HUES48 (cell line): ENCODE data around the gene NLRC3.
"Not testable (repeated sequence)": the region's sequence is repeated elsewhere in the genome, so short reads cannot be mapped to it uniquely, and the experiment has no call there.

Experiments
- H3K27ac ChIP-seq: one replicate; pipeline ENCODE4 v1.7.0; 2013; ENCODE audit warnings: low read depth, low read length, inconsistent platforms
- H3K27me3 ChIP-seq: 2 replicates; pipeline ENCODE4 v1.6.1; 2013; ENCODE audit warnings: mild to moderate bottlenecking, low read length; ENCODE audit not compliant: control insufficient read depth, insufficient read depth
- H3K36me3 ChIP-seq: 2 replicates; pipeline ENCODE4 v1.6.1; 2013; ENCODE audit warnings: low read length; ENCODE audit not compliant: control insufficient read depth, insufficient read depth
- H3K4me1 ChIP-seq: 2 replicates; pipeline ENCODE4 v1.6.1; 2013; ENCODE audit warnings: mild to moderate bottlenecking, low read length; ENCODE audit not compliant: control insufficient read depth, insufficient read depth
- H3K4me3 ChIP-seq: 2 replicates; pipeline ENCODE4 v1.5.1; 2013; ENCODE audit warnings: mild to moderate bottlenecking, low read depth, low read length
- H3K9ac ChIP-seq: 2 replicates; pipeline ENCODE4 v1.6.1; 2013; ENCODE audit warnings: mild to moderate bottlenecking, low read depth, low read length, moderate library complexity
- H3K9me3 ChIP-seq: 2 replicates; pipeline ENCODE4 v1.6.1; 2013; ENCODE audit warnings: low read length; ENCODE audit not compliant: control insufficient read depth, insufficient read depth

Gene NLRC3

DNA sequence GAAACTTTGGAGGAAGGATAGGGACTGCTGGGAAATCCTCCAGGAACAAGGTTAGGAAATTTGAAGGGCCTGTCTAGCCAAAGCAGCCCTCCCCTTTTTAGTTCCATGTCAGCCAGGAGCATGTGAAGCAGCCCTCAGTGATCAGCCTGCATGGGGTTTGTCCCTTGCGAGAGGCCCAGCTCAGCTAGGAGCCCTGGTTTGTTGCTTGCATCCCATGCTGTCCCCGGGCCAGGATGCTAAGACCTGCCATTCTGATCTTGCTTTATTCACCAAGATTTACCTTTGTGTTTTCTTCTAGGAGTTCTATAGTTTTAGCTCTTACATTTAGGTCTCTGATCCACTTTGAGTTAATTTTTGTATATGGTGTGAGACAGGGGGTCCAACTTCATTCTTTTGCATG is 48.8 kb downstream of the NLRC3 start:
- H3K9ac ChIP-seq, result no peak overlapping the region
- H3K4me3 ChIP-seq, result no peak overlapping the region
- H3K9me3 ChIP-seq, result no peaks in the 10 kb centered on the region; the same call in 1 of the 2 replicates
- H3K27ac ChIP-seq, result no peak overlapping the region
- no peaks in the 10 kb centered on the region for H3K27me3 ChIP-seq
- H3K36me3 ChIP-seq, result peaks cover 53% of the 10 kb centered on the region
- H3K4me1 ChIP-seq, result no peaks in the 10 kb centered on the region

DNA sequence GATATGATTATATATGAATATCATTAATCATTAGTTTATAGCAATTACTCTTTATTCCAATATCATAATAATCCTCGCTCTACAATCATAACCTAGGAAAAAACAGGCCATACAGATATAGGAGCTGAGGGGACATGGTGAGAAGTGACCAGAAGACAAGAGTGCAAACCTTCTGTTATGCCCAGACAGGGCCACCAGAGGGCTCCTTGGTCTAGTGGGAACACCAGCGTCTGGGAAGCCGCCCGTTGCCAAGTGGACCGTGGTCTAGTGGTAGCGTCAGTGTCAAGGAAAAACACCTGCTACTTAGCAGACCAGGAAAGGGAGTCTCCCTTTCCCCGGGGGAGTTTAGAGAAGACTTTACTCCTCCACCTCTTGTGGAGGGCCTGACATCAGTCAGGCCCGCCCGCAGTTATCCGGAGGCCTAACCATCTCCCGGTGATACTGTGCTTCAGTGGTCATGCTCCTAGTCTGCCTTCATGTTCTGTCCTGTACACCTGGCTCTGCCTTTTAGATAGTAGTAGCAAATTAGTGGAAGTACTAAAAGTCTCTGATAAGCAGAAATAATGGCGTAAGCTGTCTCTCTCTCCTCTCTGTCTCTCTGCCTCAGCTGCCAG is 49.9 kb downstream of the NLRC3 start:
- not testable (repeated sequence) for H3K9ac ChIP-seq, H3K4me1 ChIP-seq, H3K27me3 ChIP-seq, H3K9me3 ChIP-seq, H3K4me3 ChIP-seq, H3K27ac ChIP-seq
- H3K36me3 ChIP-seq, result peaks cover 50% of the 10 kb centered on the region

DNA sequence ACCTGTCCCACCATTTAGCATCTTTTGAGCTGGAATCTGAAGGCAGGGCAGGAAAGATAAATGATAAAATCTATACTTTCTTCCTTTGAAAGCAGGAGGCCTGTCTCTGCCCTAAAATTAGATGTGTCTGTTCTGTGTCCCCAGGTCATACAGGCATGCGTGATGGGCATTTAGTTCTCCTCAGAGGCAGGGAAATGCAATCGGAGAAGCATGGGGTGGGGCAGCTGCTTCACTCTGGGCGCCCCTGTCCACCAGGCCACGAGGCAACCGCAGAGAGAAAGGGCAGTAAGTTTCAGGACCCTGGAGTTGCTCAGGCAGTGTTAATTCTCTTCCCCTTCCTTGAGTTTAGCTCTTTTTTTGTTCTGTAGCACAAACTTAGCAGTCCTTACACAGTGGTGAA is 51.3 kb downstream of the NLRC3 start:
- Histone ChIP-seq H3K4me3 (no peak overlapping the region), H3K36me3 (peaks cover 46% of the 10 kb centered on the region), H3K4me1 (no peaks in the 10 kb centered on the region), H3K27ac (no peak overlapping the region), H3K9ac (no peak overlapping the region), H3K27me3 (no peaks in the 10 kb centered on the region), H3K9me3 (no peaks in the 10 kb centered on the region)

DNA sequence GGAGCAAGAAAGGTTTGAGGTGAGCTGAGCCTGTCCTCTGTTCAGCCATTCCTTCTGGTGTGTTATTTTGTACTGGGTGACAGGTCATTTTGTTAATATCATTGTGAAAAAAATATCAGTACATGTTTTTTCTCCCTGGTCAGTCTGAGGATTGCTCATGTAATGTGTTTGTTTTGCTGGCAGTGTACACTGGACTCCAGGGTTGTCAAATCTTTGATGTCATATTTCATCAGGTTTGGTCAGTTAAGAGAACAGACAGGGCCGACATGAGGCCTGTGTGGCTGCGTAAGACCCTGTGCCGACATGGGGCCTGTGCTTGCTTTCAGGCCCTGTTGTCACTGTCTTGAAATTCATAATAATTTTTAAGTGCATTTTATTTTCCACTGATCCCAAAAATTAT is 53.9 kb downstream of the NLRC3 start:
- no peaks in the 10 kb centered on the region for H3K27me3 ChIP-seq
- H3K27ac ChIP-seq, result no peak overlapping the region
- no peaks in the 10 kb centered on the region for H3K9me3 ChIP-seq
- H3K36me3 ChIP-seq, result peaks cover 38% of the 10 kb centered on the region
- no peak overlapping the region for H3K4me3 ChIP-seq
- no peak overlapping the region for H3K9ac ChIP-seq
- no peaks in the 10 kb centered on the region for H3K4me1 ChIP-seq

- no peak overlapping the region for H3K27ac ChIP-seq
- no peak overlapping the region for H3K9ac ChIP-seq
- H3K9me3 ChIP-seq, result no peaks in the 10 kb centered on the region
- H3K4me3 ChIP-seq, result no peak overlapping the region
- no peaks in the 10 kb centered on the region for H3K27me3 ChIP-seq
- peaks cover 40% of the 10 kb centered on the region for H3K36me3 ChIP-seq
- no peaks in the 10 kb centered on the region for H3K4me1 ChIP-seq
These were observed 56.4 kb downstream of the NLRC3 start for GRCh38 chr16:3520841-3521240.

DNA sequence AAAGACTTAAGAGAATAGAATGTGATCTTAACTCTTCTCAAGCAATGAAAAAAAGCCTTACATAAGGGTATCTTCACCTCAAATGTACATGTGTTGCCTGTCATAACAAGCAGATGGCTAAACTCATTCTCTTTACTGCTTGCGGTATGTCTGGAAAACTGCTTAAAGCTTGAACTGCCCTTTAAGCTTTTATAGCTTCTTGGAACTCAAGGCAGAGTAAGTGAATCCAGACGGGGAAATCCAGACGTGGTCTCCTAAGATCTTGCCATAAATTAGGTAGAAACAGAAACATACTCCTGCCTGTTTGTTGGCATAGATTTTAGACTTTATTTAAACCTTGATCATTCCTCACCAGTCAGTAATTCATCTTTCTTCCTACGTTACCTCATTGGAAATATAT is 56.8 kb downstream of the NLRC3 start:
- Histone ChIP-seq H3K4me3 (no peak overlapping the region), H3K27ac (no peak overlapping the region), H3K9me3 (no peaks in the 10 kb centered on the region), H3K27me3 (no peaks in the 10 kb centered on the region), H3K4me1 (no peaks in the 10 kb centered on the region), H3K36me3 (peaks cover 44% of the 10 kb centered on the region), H3K9ac (no peak overlapping the region)

GRCh38 chr16:3519581-3519980 is 57.6 kb downstream of the NLRC3 start:
- Histone ChIP-seq H3K27ac (no peak overlapping the region), H3K36me3 (peaks cover 46% of the 10 kb centered on the region), H3K4me1 (no peaks in the 10 kb centered on the region), H3K4me3 (no peak overlapping the region), H3K9me3 (no peaks in the 10 kb centered on the region), H3K27me3 (no peaks in the 10 kb centered on the region), H3K9ac (no peak overlapping the region)

DNA sequence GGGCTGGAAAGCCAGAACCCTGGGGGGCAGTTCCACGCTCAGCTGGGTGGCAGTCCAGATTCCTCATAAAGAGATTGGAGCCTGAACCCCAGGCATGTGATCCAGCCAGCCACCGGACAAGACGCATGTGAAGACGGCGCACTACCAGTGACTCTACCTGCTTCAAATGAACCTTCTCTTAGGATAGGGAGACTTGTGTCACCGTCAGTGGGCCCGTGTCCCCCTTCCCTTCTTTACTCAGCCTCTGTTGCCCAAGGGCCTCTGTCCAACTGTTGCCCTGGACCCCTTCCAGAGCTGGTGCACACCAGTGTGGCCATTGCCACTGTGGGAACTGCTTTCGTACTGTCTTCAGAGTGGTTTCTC is 58.2 kb downstream of the NLRC3 start:
- Histone ChIP-seq H3K27me3 (no peaks in the 10 kb centered on the region), H3K9ac (no peak overlapping the region), H3K4me3 (no peak overlapping the region), H3K27ac (no peak overlapping the region), H3K9me3 (no peaks in the 10 kb centered on the region), H3K4me1 (no peaks in the 10 kb centered on the region), H3K36me3 (peaks cover 51% of the 10 kb centered on the region)

DNA sequence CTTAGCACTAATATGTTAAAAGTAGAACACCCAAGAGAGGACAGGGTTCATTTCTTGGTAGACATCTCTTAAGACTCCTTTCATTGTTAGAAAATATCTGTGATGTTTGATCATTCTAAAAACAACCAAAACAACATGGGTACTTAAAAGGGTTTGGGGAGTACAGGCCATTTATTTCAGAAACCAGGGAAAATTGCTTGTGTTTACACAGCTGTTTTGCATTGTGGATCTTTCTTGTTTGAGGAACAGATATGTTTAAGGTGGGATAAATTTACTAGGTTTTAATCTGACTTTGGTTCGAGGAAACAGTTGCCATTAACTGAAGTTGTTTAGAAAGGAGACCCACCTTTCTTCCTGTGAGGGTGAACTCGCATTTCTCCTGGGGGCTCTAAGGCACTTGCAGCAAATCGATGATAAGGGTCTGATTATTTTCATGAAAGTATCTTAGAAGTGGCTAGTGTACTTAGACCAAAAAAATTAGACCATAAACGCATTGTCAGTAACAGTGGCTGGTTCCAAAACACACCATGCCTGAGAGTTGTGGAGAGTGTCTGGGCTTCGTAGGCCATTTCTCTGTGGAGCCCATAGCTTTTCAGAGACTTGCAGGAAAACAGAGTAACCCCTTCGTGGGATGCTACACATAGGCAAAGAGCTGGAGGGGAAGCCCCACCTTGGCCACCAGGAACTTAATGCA is 58.8 kb downstream of the NLRC3 start:
- Histone ChIP-seq H3K27ac (no peak overlapping the region), H3K4me1 (no peaks in the 10 kb centered on the region), H3K36me3 (peaks cover 50% of the 10 kb centered on the region), H3K27me3 (no peaks in the 10 kb centered on the region), H3K9ac (no peak overlapping the region), H3K9me3 (no peaks in the 10 kb centered on the region), H3K4me3 (no peak overlapping the region)

DNA sequence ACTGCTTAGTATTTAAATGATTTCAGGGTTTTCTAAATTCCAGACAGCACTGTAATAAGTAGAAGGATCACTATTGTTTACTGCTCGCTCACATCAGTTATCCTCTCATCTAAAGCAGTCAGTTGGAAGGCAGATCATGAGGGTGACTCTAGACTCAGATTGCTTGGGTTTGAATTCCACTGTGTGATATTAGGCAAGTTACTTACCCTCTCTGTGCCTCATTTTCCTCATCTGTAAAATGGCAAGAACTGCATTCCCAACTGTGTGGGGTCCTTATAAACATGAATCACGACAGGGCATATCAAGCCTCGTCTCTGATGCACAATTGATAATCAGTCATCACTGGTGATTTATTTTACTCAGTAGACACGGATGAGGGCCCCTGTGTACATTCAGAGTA is 61.3 kb downstream of the NLRC3 start:
- Histone ChIP-seq H3K27me3 (no peaks in the 10 kb centered on the region), H3K36me3 (peaks cover 60% of the 10 kb centered on the region), H3K4me3 (no peak overlapping the region), H3K9ac (no peak overlapping the region), H3K9me3 (no peaks in the 10 kb centered on the region), H3K27ac (no peak overlapping the region), H3K4me1 (no peaks in the 10 kb centered on the region)

- Histone ChIP-seq H3K4me3 (no peak overlapping the region), H3K27ac (no peak overlapping the region), H3K9ac (no peak overlapping the region), H3K9me3 (no peaks in the 10 kb centered on the region), H3K36me3 (peaks cover 57% of the 10 kb centered on the region), H3K4me1 (no peaks in the 10 kb centered on the region), H3K27me3 (no peaks in the 10 kb centered on the region)
These were observed 62.6 kb downstream of the NLRC3 start for GRCh38 chr16:3514621-3515020.
